ENCODE results near the gene TNFAIP8.
A peak's percentile ranks its signal among the peaks of the same experiment; 100 is the strongest.

DNA sequence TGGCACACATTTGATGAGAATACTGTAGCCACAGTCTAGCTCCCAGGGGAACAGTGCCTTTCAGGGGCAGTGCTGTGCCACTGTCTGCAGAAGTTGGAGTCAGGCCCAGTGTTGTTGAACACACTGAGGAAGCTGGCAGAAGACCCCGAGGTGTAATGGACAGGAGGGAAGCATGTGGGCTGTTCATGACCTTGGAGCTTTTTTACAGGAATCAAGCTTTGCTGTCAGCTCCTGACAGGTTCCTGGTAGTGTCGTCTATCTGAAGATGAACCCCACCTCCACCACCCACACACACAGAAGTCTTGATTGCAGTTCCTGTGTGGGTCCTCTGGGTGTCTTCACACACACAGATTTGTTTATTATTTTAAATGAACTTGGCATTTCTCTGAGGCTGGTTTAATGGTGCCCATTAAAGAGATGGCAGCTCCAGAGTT is 40.3 kb upstream of the TNFAIP8 start:
- TF ChIP-seq, protein P1, sequence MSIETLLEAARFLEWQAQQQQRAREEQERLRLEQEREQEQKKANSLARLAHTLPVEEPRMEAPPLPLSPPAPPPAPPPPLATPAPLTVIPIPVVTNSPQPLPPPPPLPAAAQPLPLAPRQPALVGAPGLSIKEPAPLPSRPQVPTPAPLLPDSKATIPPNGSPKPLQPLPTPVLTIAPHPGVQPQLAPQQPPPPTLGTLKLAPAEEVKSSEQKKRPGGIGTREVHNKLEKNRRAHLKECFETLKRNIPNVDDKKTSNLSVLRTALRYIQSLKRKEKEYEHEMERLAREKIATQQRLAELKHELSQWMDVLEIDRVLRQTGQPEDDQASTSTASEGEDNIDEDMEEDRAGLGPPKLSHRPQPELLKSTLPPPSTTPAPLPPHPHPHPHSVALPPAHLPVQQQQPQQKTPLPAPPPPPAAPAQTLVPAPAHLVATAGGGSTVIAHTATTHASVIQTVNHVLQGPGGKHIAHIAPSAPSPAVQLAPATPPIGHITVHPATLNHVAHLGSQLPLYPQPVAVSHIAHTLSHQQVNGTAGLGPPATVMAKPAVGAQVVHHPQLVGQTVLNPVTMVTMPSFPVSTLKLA (conservative IDR thresholded peaks at IDR 0.05), result 0 out of 4 replicates have a peak, but pooled peaks of 1 of the 2 experiments have one; percentile 21
- TF ChIP-seq TAF7 (tag; IDR thresholded peaks at IDR 0.05), result no peak
- TF ChIP-seq RAD21 (CRISPR knock-in tag; conservative IDR thresholded peaks at IDR 0.05 in 1 of 2, IDR thresholded peaks at IDR 0.05 in 1 of 2), result peak; percentile 57 to 65
- no peak for TF ChIP-seq EWSR1 (IDR thresholded peaks at IDR 0.05; ENCODE audit: borderline replicate concordance, low read depth, partially characterized antibody)
- TF ChIP-seq POLR2AphosphoS5 (IDR thresholded peaks at IDR 0.05; ENCODE audit: control insufficient read depth, insufficient read depth, low read depth, low read length), result no peak
- TF ChIP-seq PRDM10 (IDR thresholded peaks at IDR 0.05; ENCODE audit: partially characterized antibody), result no peak
- no peak for TF ChIP-seq NFXL1 (CRISPR knock-in tag; IDR thresholded peaks at IDR 0.05)
- TF ChIP-seq, protein P2, sequence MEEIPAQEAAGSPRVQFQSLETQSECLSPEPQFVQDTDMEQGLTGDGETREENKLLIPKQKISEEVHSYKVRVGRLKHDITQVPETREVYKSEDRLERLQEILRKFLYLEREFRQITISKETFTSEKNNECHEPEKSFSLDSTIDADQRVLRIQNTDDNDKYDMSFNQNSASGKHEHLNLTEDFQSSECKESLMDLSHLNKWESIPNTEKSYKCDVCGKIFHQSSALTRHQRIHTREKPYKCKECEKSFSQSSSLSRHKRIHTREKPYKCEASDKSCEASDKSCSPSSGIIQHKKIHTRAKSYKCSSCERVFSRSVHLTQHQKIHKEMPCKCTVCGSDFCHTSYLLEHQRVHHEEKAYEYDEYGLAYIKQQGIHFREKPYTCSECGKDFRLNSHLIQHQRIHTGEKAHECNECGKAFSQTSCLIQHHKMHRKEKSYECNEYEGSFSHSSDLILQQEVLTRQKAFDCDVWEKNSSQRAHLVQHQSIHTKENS (CRISPR knock-in tag; IDR thresholded peaks at IDR 0.05), result no peak
